Gastroesophageal sphincter (tissue), 4 donors: Measurements from ENCODE around the gene DDC. TPM values are rescaled to one million over a fixed set of nuclear protein-coding genes. Genes with fewer than 3 reads are reported as not detected.

ENCODE experiments used
- ATAC-seq: fragments of 150-250 bp; one replicate; pipeline ENCODE4 v1.9.1; 2016; ENCODE audit warnings: mild to moderate bottlenecking, moderate library complexity
- H3K27ac ChIP-seq, 4 donors: fragments of 200-600 bp; sonication (generic) in 3 of 4; 1 replicate in 3 of 4; 2 replicates in 1 of 4; pipeline ENCODE4 v1.5.1; 2016 to 2019
- H3K27me3 ChIP-seq: fragments of 200-600 bp; sonication (generic); one replicate; pipeline ENCODE4 v1.5.1; 2019
- H3K36me3 ChIP-seq, 2 donors: fragments of 200-600 bp; sonication (generic); one replicate each; pipeline ENCODE4 v1.5.1; 2019; ENCODE audit warnings: control low read depth in 1 of 2
- H3K4me1 ChIP-seq, 3 donors: fragments of 200-600 bp; sonication (generic); 1 replicate in 2 of 3; 2 replicates in 1 of 3; pipeline ENCODE4 v1.5.1; 2016 to 2019; ENCODE audit warnings: control low read depth in 2 of 3
- H3K4me3 ChIP-seq, 2 donors: fragments of 200-600 bp; sonication (generic); one replicate each; pipeline ENCODE4 v1.5.1; 2019; ENCODE audit warnings: mild to moderate bottlenecking in 1 of 2, moderate library complexity in 1 of 2
- H3K9me3 ChIP-seq, 3 donors: fragments of 200-600 bp; sonication (generic); one replicate each; pipeline ENCODE4 v1.5.1; 2017 to 2019; ENCODE audit warnings: control low read depth in 2 of 3
- CTCF ChIP-seq, 4 experiments: fragments of 200-600 bp in 2 of 4; fragments of 450-650 bp in 2 of 4; sonication (generic) in 1 of 4; IDR thresholded peaks; one replicate each; pipeline ENCODE4 v1.5.1; 2017 to 2019; ENCODE audit warnings: antibody characterized with exemption in 4 of 4, mild to moderate bottlenecking in 2 of 4, moderate library complexity in 2 of 4
- EP300 ChIP-seq: sonication (generic); formaldehyde crosslinking; IDR thresholded peaks from one replicate; pipeline ENCODE4 v1.6.1; 2017; ENCODE audit warnings: antibody characterized with exemption, mild to moderate bottlenecking
- POLR2A ChIP-seq, 2 donors: fragments of 450-650 bp; IDR thresholded peaks; one replicate each; pipeline ENCODE4 v1.6.1; 2017; ENCODE audit warnings: antibody characterized with exemption in 2 of 2, mild to moderate bottlenecking in 2 of 2, moderate library complexity in 1 of 2
- POLR2AphosphoS5 ChIP-seq: sonication (generic); formaldehyde crosslinking; IDR thresholded peaks from one replicate; pipeline ENCODE4 v1.6.1; 2017; ENCODE audit warnings: antibody characterized with exemption
- WGBS, 2 donors: methylation state at CpG; one replicate each; pipeline ENCODE4 v1.1.5; 2018; ENCODE audit warnings: low coverage in 1 of 2; 5-methylcytosine and 5-hydroxymethylcytosine counted together
- total RNA-seq, 4 donors: library from RNA; depleted of rRNA; stranded (reverse); fragments of >200 nt; gene quantifications; one replicate each; pipeline ENCODE4 v1.1.0, GENCODE V29; 2016

Gene DDC
- total RNA-seq, 4 donors from 2014 or later: not detected

- Histone ChIP-seq H3K4me3 (no peak overlapping the region), H3K27me3 (peaks cover 56% of the 10 kb centered on the region), H3K27ac (peak overlapping the region in 3 of 4 donors; percentile 53 to 62 (median 60)), H3K36me3 (no peaks in the 10 kb centered on the region), H3K4me1 (peaks cover 0 to 6% (median 0%) of the 10 kb centered on the region in 3 donors), H3K9me3 (no peaks in the 10 kb centered on the region)
- ATAC-seq: peak; percentile 73
- TF ChIP-seq CTCF (IDR thresholded peaks at IDR 0.05): no peak
- no peak for TF ChIP-seq POLR2A (IDR thresholded peaks at IDR 0.05)
- TF ChIP-seq POLR2AphosphoS5: peak; percentile 59
- WGBS, 2 donors: 13 to 43% methylated on average over 2 of the region's 2 CpGs
These were observed 8.1 kb downstream of the DDC start for GRCh38 chr7:50557099-50557498.

GRCh38 chr7:50556247-50556991 is 8.8 kb downstream of the DDC start:
- Histone ChIP-seq H3K4me3 (no peak overlapping the region), H3K36me3 (no peaks in the 10 kb centered on the region), H3K27ac (peak overlapping the region in 3 of 4 donors; percentile 53 to 62 (median 60)), H3K4me1 (peaks cover 0 to 6% (median 0%) of the 10 kb centered on the region in 3 donors), H3K27me3 (peaks cover 50% of the 10 kb centered on the region), H3K9me3 (no peaks in the 10 kb centered on the region)
- peak; percentile 79 for ATAC-seq
- no peak for TF ChIP-seq POLR2A (IDR thresholded peaks at IDR 0.05)
- no peak for TF ChIP-seq EP300
- peak; percentile 56 for TF ChIP-seq POLR2AphosphoS5
- TF ChIP-seq CTCF (IDR thresholded peaks at IDR 0.05): no peak
- WGBS, 2 donors: 0 to 57% methylated on average over 1 to 8 of the region's 8 CpGs

- H3K27me3 ChIP-seq: peaks cover 49% of the 10 kb centered on the region
- H3K4me1 ChIP-seq: peaks cover 0 to 6% (median 0%) of the 10 kb centered on the region in 3 donors
- no peak for ATAC-seq
- peak overlapping the region in 1 of 4 donors; percentile 37 for H3K27ac ChIP-seq
- 75 to 90% methylated on average over 7 to 9 of the region's 9 CpGs for WGBS, 2 donors
- no peaks in the 10 kb centered on the region for H3K36me3 ChIP-seq
- no peak overlapping the region for H3K4me3 ChIP-seq
- TF ChIP-seq EP300 (no peak), POLR2AphosphoS5 (no peak), POLR2A (IDR thresholded peaks at IDR 0.05) (no peak), CTCF (IDR thresholded peaks at IDR 0.05) (no peak)
- no peaks in the 10 kb centered on the region for H3K9me3 ChIP-seq
These were observed 9.5 kb downstream of the DDC start for GRCh38 chr7:50555594-50556140.

GRCh38 chr7:50554431-50555322 is 10.5 kb downstream of the DDC start:
- no peak for TF ChIP-seq EP300
- TF ChIP-seq POLR2AphosphoS5: no peak
- TF ChIP-seq POLR2A (IDR thresholded peaks at IDR 0.05): no peak
- no peak for TF ChIP-seq CTCF (IDR thresholded peaks at IDR 0.05)
- peaks cover 0 to 6% (median 0%) of the 10 kb centered on the region in 3 donors for H3K4me1 ChIP-seq
- no peak for ATAC-seq
- 75 to 93% methylated on average over 6 to 7 of the region's 14 CpGs for WGBS, 2 donors
- H3K36me3 ChIP-seq: no peaks in the 10 kb centered on the region
- H3K4me3 ChIP-seq: no peak overlapping the region
- no peak overlapping the region for H3K27ac ChIP-seq
- no peaks in the 10 kb centered on the region for H3K9me3 ChIP-seq
- H3K27me3 ChIP-seq: peaks cover 39% of the 10 kb centered on the region
